ENCODE data around the gene AREG.
"Not testable (repeated sequence)": the region's sequence is repeated elsewhere in the genome, so short reads cannot be mapped to it uniquely, and the experiment has no call there.

AREG gene, protein sequence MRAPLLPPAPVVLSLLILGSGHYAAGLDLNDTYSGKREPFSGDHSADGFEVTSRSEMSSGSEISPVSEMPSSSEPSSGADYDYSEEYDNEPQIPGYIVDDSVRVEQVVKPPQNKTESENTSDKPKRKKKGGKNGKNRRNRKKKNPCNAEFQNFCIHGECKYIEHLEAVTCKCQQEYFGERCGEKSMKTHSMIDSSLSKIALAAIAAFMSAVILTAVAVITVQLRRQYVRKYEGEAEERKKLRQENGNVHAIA

DNA sequence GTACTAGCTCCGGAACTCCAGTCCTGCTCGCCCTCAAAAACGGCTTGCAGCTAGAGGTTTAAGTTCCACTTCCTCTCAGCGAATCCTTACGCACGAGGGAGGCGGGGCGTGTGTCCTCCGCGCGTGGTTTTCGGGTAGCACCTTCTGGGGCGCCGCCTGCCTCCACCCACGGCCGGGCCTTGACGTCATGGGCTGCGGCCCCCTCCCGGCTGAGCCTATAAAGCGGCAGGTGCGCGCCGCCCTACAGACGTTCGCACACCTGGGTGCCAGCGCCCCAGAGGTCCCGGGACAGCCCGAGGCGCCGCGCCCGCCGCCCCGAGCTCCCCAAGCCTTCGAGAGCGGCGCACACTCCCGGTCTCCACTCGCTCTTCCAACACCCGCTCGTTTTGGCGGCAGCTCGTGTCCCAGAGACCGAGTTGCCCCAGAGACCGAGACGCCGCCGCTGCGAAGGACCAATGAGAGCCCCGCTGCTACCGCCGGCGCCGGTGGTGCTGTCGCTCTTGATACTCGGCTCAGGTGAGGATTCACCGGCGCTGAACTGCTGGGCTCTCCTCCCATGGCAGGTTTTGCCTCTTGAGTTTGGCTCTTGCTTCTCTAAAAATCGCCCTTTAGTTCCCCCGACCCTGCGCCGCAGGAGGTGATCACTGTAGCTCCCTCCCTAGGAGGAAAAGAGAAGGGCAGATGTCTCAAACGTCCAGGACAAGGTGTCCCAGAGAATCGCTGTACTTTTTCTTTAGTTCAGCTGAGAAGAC is at the start of gene AREG:
TSS of gene AREG (plus strand) at position 246 of the 752 bp plus-strand sequence. CDS start at position 456, 210 bp downstream.
- no peak for DNase-seq

DNA sequence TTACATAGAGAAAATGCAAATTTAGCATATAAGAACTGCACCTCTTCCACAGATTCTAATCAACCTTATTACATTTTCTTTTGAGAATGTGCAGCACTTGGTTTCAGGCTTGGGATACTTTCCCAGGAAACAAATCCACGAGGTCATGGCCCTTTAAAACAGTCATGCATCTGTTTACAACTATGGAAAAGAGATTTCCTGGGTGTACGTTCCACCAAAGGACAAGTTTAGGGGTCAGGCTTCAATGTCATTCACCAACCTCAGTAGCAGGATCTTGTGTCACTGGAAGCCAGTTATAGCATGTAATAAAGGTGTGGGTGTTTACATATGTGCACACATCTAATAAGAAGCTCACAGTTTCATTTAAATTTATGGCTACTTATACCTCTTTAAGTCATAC is 49.3 kb upstream of the AREG start:
- no peak for DNase-seq

DNA sequence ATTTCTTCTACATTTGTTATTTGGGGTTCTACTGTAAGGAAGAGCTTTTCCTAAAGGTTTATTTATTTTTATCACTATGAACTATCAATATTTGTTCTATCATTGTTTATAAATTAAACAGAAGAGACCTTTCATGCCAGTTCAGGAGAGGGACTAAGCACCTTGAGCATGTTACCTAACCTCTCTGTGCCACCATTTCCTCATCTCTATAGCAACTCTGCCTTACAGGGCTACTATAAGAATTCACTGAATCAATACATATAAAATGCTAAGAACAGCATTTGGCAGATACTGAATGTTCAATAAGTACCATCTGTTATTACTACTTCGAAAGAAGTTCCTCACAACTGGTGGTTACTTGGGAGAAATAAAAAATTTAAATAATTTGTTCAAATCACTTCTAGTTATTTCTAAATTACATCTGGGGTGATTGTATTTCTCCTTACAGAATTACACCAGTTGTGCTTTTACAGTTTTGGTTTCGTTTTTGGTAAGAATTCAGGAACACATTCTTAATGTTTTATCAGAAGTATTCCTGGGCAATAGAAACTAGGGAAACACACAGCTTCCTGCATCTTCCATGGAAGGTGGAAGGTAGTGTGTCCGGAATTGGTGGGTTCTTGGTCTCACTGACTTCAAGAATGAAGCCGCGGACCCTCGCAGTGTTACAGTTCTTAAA is 47.0 kb upstream of the AREG start:
- no peak for DNase-seq

DNA sequence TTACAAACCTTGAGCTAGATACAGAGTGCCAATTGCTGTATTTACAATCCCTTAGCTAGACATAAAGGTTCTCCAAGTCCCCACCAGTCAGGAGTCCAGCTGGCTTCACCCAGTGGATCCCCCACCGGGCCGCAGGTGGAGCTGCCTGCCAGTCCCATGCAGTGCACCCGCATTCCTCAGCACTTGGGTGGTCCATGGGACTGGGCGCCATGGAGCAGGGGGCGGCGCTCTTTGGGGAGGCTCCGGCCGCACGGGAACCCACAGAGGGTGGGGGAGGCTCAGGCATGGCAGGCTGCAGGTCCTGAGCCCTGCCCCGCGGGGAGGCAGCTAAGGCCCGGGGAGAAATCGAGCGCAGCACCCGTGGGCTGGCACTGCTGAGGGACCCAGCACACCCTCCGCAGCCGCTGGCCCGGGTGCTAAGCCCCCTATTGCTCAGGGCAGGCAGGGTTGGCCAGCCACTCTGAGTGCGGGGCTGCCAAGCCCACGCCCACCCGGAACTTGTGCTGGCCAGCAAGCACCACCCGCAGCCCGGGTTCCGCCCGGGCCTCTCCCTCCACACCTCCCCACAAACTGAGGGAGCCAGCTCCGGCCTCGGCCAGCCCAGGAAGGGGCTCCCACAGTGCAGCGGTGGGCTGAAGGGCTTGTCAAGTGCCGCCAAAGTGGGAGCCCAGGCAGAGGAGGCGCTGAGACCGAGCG is 45.9 kb upstream of the AREG start:
- not testable (repeated sequence) for DNase-seq

DNA sequence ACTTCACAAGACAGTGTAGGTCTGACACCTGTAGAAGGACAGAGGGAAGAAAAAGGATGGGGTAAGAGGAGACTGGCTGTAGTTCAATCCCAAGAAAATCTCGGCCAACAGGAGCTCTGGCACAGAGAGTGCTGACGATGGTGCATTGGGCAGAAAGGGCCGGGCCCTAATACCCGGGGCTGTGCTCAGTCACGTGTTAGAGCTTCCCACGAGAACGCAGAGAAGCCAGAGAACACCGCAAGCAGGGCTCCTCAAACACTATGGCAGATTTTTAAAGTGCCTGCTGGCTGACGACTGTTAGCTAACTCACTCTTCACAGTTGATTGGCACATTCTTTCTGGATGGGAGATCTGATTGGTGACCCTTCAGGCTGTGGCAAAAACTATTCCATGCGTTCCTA is 44.5 kb upstream of the AREG start:
- DNase-seq, result no peak

DNA sequence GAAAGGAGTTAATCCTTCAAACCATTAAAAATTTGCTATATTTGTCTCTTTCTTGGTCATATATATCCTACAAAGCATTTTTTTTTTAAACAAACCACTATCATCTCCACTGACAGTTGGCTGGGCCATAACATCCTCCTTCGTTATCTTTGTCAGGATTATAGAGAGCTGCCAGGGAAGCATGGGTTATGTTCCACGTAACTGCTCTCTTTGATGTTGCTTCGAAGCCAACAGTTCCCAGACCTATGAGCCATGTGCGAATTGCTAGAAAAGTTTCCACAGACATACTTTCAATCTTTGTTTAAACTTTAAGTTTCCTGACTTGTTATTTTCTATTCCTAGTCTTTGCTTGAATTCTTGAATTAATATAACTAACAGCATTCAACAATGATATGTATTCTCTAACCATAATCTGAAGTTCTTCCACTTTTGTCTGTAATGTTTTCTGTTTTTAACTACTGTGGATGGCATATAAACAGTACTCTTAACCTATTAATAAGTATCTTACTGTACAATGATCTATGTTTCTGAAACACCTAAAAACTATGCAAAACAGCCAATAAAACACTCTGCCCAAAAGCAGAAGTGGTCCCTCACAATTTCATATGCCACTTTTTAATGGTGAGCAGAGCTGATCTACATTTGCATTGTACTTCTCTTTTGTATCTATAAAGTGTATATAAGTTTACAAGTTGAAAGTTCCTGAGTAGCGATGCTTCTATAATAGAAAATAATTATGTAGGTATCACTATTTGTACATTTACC is 42.1 kb upstream of the AREG start:
- DNase-seq, result no peak

DNA sequence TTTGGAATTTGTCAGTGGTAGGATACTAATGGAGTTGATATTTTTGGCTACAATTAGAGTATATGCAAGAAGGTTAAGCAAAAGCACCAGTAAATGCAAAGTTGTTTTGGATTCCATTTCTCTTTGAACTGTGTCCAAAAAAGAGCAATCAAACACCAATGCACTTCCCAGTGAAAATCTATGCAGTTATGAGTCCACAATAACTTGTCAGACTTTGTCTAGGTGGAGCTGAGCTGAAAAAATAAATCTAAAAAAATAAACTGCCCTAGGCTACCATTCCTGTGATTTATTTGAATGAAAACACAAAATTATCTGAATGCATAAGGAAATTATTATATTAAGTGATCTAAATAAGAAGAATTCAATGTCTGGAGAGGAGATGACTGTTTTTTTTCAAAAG is 37.0 kb upstream of the AREG start:
- no peak for DNase-seq

DNA sequence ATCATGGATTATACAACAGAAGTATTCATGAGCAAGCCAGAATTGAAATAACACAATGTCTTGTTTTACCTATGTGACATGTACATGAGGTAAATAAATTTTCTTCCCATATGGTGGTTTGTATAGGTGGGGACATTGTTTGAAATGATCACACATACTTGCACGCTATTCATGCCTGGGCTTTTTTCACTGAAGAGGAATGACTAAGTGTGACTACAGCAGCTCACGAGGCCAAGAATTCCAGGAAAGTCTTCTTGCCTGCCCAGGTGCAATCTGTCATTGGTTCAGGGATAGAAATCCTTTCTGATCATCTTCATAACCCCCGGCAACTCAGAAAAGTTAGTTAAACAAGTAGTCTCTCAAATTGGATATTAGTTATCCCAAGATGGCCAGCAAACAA is 36.3 kb upstream of the AREG start:
- no peak for DNase-seq

DNA sequence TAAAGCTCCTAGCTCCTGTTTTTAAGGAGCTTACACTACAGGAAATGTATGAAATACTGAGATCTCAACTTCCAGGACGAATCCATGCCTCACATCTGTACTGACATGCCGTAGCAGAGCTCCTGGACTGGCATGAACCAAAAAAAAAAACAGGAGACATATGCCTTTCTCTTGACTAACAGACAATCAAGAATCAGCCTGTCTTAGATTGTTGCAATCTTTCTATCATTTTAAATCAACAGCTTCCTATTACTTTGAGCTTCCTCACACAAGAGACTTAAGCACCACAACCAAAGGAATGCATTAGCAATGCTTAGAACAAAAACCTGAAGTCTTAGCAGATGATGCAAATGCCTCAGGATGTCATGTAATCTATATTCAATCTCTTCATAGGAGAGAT is 34.7 kb upstream of the AREG start:
- DNase-seq, result no peak

DNA sequence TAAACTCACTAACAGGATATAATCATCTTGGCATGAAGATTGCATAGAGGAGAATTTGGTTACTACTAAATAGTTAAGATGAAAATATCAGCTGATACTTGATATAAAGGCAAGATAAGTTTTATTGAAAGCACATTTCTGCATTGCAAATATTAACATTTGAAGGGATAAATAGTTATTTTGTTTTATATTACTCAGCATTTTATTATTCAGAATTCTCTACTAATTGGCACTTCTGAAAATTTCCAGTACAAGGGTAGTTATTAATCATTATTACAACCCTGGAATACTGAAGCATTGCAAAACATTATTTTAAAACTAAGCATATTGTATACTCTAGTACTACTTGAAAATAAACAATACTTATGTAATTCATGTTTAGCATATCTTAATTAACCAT is 32.7 kb upstream of the AREG start:
- no peak for DNase-seq

DNA sequence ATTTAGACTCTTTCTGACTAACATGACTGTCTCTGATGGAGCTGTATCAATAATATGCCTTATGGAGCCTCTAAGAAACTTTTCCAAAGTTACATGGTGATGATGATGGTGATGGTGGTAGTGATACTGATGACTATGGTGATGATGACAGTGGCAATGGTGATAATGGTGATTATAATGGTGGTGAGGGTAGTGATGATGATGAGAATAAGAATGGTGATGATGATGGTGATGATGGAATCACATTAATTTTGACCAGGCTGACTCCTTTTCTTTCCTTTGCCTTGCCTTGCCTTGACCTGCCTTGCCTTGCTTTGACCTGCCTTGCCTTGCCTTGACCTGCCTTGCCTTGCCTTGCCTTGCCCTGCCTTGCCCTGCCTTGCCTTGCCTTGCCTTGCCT is 31.7 kb upstream of the AREG start:
- DNase-seq, result no peak

DNA sequence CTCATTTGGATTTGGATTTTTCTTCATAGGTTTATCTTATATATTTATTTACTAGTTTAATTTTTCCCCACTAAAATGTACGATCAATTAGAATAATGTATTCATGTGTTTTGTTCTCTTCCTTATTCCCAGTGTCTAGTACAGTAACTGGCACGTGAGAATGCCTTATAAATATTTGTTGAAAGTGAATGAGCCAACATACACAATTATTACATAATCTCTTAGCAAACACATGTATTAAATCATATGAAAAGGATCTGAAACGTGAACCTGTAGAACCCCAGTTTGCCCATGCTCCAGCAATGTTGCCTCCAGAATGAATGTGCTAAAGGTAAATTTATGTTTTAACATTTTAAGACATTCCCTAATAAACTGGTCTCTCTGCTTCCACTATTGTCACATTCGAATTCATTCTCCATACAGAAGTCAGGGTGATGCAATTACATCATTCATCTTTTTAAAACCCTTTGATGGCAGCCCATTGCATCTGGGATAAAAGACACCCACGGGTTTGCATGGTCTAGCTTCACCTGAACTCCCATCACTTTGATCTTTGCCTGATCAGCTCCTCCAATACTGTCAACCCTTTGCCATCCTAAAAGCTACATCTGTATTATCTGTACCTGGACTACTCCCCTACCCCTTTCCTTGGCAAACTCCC is 30.7 kb upstream of the AREG start:
- DNase-seq, result no peak

DNA sequence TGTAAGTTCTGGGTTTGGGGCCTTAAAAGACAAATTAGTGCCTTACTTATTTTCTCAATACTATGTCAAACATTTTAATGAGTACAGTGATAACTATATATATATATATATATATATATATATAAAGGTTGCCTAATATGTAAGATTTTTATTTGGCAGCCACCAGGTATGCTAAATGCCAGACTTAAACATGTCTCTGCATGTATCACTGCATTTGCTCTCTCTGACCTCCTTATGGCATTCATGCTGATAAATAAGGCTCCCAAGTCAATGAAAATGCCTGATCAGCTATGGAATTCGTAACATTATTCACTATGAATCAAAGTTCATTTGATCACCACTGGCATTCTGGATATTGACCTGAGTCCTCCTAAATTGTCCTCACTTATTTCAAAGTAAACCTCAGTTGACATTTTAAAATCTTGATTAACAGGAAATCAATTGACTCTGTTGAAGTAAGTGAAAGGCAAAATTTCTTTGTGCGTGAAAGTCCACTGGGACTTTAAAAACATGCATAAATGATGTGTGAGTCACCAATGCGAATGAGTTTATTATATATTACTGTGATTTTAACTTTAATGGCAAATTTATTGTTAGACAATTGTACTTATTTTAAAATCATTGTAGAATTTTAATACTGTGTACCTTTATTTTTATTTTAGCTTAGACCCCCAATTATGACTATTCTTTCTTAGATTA is 29.2 kb upstream of the AREG start:
- DNase-seq, result no peak

DNA sequence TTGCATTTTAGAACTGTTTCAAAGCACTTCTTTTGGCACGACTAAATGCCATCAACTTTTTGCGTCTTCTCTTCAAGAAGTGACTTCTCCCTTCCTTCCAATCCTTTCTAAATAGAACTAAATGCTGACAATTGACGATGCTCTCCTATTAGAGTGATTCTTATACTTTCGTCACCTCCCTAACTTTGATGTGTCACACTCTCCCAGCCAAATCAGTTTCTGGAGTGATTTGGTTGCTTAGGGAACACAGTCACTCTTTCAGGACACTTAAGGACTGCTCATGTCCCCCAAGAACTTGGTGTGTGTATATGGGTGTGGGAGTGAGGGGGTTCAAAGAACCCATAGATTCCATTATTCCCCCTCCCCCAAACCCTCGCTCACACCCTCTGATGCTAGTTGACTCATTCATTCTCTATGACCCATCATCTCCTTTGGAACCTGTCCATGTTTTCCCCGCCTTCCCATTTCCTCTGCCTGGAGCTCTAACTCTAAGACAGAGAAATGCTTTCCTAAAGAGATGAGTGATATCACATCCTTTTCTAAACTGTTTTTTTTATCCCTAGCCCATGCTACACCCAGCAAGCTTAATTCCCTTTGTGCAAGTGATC is 26.8 kb upstream of the AREG start:
- no peak for DNase-seq

DNA sequence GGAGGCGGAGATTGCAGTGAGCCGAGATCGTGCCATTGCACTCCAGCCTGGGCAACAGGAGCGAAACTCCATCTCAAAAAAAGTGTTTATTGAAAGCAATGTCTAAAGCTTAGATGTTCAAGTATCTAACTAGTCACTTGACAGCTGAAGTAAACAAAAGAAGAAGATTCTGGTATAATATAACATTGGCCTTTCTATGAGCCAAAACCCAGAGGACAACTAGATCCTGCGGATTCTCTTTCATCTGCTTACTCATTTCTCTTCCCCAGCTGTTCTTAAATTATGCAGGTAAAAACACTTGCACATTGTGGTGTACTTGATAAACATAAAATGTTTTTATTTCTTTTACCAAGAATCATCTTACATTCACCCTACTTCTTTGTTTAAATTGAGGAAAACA is 24.1 kb upstream of the AREG start:
- DNase-seq, result no peak

DNA sequence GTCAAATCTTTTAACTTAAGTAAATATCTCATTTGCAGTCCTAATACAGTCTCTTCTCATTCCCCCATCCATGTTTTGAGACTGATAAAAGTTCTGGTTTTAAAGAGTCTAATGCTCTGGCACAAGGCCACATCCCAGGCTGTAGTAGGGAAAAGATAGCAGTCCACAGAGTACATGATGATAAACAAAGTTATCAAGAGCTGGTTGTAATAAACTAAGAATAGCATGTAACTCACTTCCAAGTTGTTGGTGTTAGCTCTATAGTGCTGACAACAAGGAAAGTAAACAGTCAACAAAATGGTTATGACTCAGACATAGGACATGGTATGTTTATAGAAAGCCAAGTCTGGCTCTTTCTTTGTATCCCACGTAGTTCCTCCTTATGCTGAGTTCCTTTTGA is 21.8 kb upstream of the AREG start:
- DNase-seq, result no peak

DNA sequence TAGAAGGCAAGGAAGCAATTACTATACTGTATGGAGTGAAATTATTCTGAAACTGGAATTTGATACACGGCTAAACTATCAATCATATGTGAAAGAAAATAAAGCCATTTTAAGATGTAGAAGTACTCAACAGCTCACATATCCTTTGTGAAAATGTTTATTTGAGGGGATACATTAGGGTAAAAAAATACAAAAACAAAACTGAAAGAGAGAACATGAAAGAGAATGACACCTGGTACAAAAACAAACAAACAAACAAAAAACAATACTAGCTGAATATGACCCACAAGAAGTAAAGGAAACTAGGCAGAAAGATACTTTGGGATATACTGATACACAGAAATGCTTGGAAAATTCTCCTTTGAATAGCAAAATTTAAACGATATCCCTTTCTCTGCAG is 20.8 kb upstream of the AREG start:
- no peak for DNase-seq

DNA sequence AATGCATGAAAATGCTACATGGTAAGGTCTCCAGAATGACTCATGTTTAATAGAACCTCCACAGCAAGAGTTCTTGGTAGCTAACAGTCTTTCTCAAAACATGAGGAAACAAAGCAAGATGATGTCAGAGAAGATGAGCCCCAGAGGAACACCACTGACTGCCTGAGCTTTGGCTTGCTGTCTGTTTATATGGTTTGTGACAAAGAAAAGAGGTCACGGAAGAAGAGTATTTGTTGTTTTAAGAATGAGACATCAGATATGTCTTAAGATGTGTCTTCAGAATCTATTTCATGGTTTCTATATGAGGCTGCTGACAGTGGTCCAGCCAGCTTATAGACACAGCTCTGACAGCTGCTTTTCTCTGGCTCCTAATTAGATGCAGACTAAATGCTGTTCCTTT is 18.8 kb upstream of the AREG start:
- no peak for DNase-seq

DNA sequence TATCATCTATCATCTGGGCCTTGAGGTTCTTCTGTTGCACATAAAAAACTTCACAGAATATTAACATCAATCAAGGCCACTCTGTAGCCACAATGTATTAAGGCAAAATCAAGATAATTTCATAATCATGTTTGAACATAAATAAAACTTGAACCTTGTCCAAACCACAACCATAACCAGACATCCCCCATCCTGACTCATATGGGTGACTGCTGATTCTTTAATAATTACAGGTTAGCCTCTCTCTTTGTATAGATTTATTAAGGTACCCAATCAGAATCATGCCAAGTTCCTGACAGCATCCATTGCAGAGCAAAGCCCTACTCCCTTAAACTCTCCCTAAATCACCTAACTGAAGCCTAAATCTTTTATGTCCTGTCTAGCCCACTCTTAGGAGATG is 16.7 kb upstream of the AREG start:
- DNase-seq, result no peak

DNA sequence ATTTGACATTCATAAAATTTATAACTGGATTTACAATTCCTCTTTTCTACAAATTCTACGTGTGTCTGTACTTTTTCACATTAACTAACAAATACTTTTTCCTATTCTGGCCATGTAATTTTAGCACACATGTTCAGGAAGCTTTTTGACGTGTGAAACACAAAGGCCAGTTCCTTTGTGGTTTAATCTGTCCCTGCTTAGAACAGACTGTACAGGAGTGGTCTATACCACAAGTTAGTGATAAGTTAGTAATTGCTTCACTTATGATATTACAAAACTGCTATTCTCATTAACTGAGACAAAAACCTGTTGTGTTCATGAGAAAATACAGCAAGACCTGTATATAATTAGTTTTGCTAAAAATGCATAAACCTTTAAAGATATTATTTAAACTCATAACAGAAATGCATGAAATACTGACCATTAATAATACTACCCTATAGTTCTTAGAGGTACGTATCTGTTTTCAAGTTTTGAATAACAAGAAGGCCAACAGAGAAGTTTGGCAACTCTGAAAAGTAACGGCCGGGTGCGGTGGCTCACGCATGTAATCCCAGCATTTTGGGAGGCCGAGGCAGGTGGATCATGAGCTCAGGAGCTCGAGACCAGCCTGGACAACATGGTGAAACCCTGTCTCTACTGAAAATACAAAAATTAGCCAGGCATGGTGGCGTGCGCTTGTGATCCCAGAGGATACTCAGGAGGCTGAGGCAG is 13.7 kb upstream of the AREG start:
- DNase-seq, result no peak

DNA sequence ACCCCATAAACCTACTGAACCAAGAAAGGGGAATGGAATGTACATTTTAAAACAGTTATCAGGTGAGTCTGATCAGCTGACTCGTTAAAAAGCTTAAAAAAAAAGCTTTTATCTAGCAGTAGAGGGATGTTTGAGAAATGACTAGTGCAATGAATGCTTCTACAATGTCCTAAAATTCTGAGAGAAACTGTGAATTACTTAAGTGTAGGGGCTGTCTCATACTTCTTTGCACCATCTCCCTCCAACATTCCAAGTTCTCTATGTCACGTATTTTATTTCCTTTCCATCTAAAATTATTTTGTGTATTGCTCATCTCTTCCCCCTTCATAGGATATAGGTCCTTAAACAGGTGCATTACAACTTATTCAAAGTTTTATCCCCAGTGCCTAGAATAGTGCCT is 11.9 kb upstream of the AREG start:
- DNase-seq, result no peak

Measured in NCI-H187 treated with DMSO at 0.1 percent for 48 hours (cell line).